AG10803 (cell line): Measurements from ENCODE around the gene TMEM260.
"Not testable (repeated sequence)": the region's sequence is repeated elsewhere in the genome, so short reads cannot be mapped to it uniquely, and the experiment has no call there.

Experiments used
- DNase-seq: peaks from one replicate; pipeline ENCODE4 v3.0.0; 2010; ENCODE audit warnings: low read depth
- H3K4me3 ChIP-seq: 2 replicates; pipeline ENCODE4 v1.5.1; 2011; ENCODE audit warnings: mild to moderate bottlenecking, low read length, control low read depth
- CTCF ChIP-seq: conservative IDR thresholded peaks from 2 replicates; pipeline ENCODE4 v1.5.1; 2011; ENCODE audit warnings: mild to moderate bottlenecking, low read length, control low read depth, inconsistent platforms

TMEM260 gene

DNA sequence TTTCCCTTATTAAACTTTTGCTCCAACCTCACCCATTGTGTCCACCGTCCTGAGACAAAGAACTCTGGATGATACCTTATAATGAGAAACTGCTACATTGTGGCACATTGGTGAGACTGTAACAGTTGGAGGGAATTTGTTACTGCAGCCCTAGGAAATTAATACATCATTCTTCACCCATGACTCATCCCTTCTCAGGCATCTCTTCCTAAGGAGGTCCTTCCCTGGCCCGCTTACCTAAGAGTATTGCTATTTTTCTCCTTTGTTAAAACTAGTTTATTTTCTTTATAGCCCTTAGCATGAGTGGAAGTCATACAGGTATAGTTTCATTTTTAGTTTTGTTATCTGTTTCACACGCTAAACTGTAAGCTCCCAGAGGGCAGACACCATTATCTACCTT lies 87.1 kb downstream of the TMEM260 start:
- DNase-seq: peak; percentile 34
- TF ChIP-seq CTCF: no peak

GRCh38 chr14:56667290-56667689 lies 87.7 kb downstream of the TMEM260 start:
- H3K4me3 ChIP-seq: not testable (repeated sequence)

More for the DNA sequence above, 87.1 kb downstream of the TMEM260 start:
- no peak overlapping the region for H3K4me3 ChIP-seq

DNA sequence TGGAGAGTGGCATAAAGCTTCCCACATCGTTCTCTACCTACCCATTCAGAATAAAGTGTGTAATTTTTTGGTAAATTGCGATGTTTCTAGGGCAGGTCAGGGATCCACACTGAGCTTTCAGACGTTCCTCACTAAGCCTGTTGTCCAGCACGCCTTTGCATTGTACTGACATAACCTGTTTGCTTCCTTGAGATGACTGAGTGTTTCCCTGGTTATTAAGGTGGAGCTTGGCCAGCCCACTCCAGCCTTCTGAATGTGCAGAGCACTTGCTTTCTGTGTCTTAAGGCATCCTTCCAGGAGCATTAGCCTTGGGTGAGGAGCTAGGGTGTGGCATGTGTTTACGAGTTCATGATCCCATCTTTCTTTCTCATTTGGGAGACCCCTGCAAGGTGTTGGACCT lies 96.4 kb downstream of the TMEM260 start:
- no peak for TF ChIP-seq CTCF
- DNase-seq: no peak
- no peak overlapping the region for H3K4me3 ChIP-seq

More at GRCh38 chr14:56667290-56667689, 87.7 kb downstream of the TMEM260 start:
- not testable (repeated sequence) for DNase-seq

DNA sequence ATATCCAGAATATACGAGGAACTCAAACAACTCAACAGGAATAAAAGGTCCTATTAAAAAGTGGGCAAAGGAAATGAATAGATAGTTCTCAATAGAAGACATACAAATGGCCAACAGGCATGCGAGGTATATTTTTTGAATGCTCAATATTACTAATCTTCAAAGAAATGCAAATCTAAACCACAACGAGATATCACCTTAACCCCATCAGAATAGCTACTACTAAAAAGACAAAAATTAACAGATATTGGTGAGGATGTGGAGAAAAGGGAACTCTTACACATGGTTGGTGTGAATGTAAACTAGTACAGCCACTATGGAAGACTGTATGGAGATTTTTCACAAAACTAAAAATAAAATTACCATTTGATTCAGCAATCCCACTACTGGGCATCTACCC lies 99.2 kb downstream of the TMEM260 start:
- H3K4me3 ChIP-seq: no peak overlapping the region
- TF ChIP-seq CTCF: no peak
- no peak for DNase-seq

GRCh38 chr14:56686416-56686815 lies 106.8 kb downstream of the TMEM260 start:
- DNase-seq: no peak
- no peak overlapping the region for H3K4me3 ChIP-seq
- no peak for TF ChIP-seq CTCF

- no peak for TF ChIP-seq CTCF
- no peak for DNase-seq
- H3K4me3 ChIP-seq: no peak overlapping the region
These were observed 107.5 kb downstream of the TMEM260 start for GRCh38 chr14:56687123-56687522.

GRCh38 chr14:56694609-56695008 lies 115.0 kb downstream of the TMEM260 start:
- DNase-seq: no peak
- H3K4me3 ChIP-seq: no peak overlapping the region
- no peak for TF ChIP-seq CTCF

- not testable (repeated sequence) for H3K4me3 ChIP-seq, DNase-seq
These were observed 115.6 kb downstream of the TMEM260 start for GRCh38 chr14:56695216-56695615.
